K562 (cell line): Measurements from ENCODE around the gene ORMDL3. TPM values are rescaled to one million over a fixed set of nuclear protein-coding genes. Genes with fewer than 3 reads are reported as not detected.
A peak's percentile ranks its signal among the peaks of the same experiment; 100 is the strongest.

Experiments used
- CEBPB ChIP-seq: fragments of 450-650 bp; IDR thresholded peaks from 2 replicates; pipeline ENCODE4 v1.6.1; 2016; ENCODE audit warnings: missing genetic modification characterization, missing compliant biosample characterization
- CLOCK ChIP-seq: fragments of 250-450 bp; sonication (Bioruptor Pico); IDR thresholded peaks from 2 replicates; pipeline ENCODE4 v1.4.0; 2020; ENCODE audit warnings: mild to moderate bottlenecking, moderate library complexity, borderline replicate concordance
- DLX4 ChIP-seq: fragments of 250-450 bp; sonication (Bioruptor Pico); IDR thresholded peaks from 2 replicates; pipeline ENCODE4 v1.6.1; 2021; ENCODE audit warnings: mild to moderate bottlenecking
- ESRRA ChIP-seq: fragments of 450-650 bp; IDR thresholded peaks from 2 replicates; pipeline ENCODE4 v1.6.1; 2014; ENCODE audit warnings: low read depth, mild to moderate bottlenecking, moderate library complexity, borderline replicate concordance
- HES1 ChIP-seq: fragments of 450-650 bp; IDR thresholded peaks from 2 replicates; pipeline ENCODE4 v1.6.1; 2016; ENCODE audit warnings: low read depth, mild to moderate bottlenecking, moderate library complexity
- HNRNPK ChIP-seq: fragments of 200-400 bp; formaldehyde crosslinking; IDR thresholded peaks from one replicate; pipeline ENCODE4 v1.6.1; 2018; ENCODE audit warnings: mild to moderate bottlenecking, low read depth, low read length; ENCODE audit not compliant: poor library complexity, severe bottlenecking
- HOMEZ ChIP-seq: fragments of 250-450 bp; sonication (Bioruptor Pico); IDR thresholded peaks from 2 replicates; pipeline ENCODE4 v1.4.0; 2020; ENCODE audit warnings: mild to moderate bottlenecking, moderate library complexity
- KDM2B ChIP-seq: fragments of 250-450 bp; sonication (Bioruptor Pico); IDR thresholded peaks from 2 replicates; pipeline ENCODE4 v1.8.0; 2021; ENCODE audit warnings: mild to moderate bottlenecking, moderate library complexity
- MAFK ChIP-seq: IDR thresholded peaks from 2 replicates; pipeline ENCODE4 v1.6.1; 2011; ENCODE audit warnings: low read length, improper control_type of control experiment
- SLC30A9 ChIP-seq: fragments of 250-450 bp; sonication (Bioruptor Pico); IDR thresholded peaks from 2 replicates; pipeline ENCODE4 v1.8.0; 2022; ENCODE audit warnings: mild to moderate bottlenecking, moderate library complexity
- TEAD4 ChIP-seq, 2 experiments: sonication (generic) in 1 of 2; formaldehyde crosslinking in 1 of 2; IDR thresholded peaks; 2 replicates each; pipeline versions ENCODE4 v1.6.1 to v1.8.0; 2012 to 2022; ENCODE audit warnings: borderline replicate concordance in 1 of 2, inconsistent platforms in 1 of 2, low read length in 1 of 2, mild to moderate bottlenecking in 1 of 2, missing genetic modification reagents in 1 of 2
- ZBTB43 ChIP-seq: sonication (generic); formaldehyde crosslinking; IDR thresholded peaks from 2 replicates; pipeline ENCODE4 v1.8.0; 2023; ENCODE audit warnings: mild to moderate bottlenecking, missing genetic modification reagents
- ZEB2 ChIP-seq: fragments of 450-650 bp; IDR thresholded peaks from 2 replicates; pipeline ENCODE4 v1.6.1; 2016
- ZNF239 ChIP-seq: fragments of 250-450 bp; sonication (Bioruptor Pico); IDR thresholded peaks from 2 replicates; pipeline ENCODE4 v1.4.0; 2020; ENCODE audit warnings: mild to moderate bottlenecking
- ZNF398 ChIP-seq: fragments of 250-450 bp; sonication (Bioruptor Pico); IDR thresholded peaks from 2 replicates; pipeline ENCODE4 v1.8.0; 2021; ENCODE audit warnings: moderate library complexity, mild to moderate bottlenecking, inconsistent platforms
- ZNF511 ChIP-seq: sonication (generic); formaldehyde crosslinking; IDR thresholded peaks from 2 replicates; pipeline ENCODE4 v1.8.0; 2022; ENCODE audit warnings: mild to moderate bottlenecking, missing genetic modification reagents
- ZNF586 ChIP-seq: fragments of 450-650 bp; formaldehyde crosslinking; conservative IDR thresholded peaks from 2 replicates; pipeline ENCODE4 v1.4.0; 2020; ENCODE audit warnings: mild to moderate bottlenecking, moderate library complexity
- polyA plus RNA-seq, 8 experiments: library from polyadenylated mRNA; depleted of rRNA in 4 of 8; stranded (reverse) in 5 of 8; unstranded in 3 of 8; fragments of >200 nt; fragmentation: Nextera tagmentation in 2 of 8; fragmentation: Illumina TruSeq in 1 of 8; extraction: Ambion mirVana in 2 of 8; extraction: Trizol in 1 of 8; gene quantifications; 2 replicates each; pipeline versions ENCODE4 v1.2.1 to v1.2.3, GENCODE V29; 2011 to 2014; ENCODE audit warnings: inconsistent platforms in 1 of 8, missing spikeins in 1 of 8
- total RNA-seq, 7 experiments: library from RNA; depleted of rRNA in 6 of 7; stranded (reverse); fragments of >200 nt in 6 of 7; fragmentation: Illumina TruSeq in 2 of 7; extraction: Trizol in 2 of 7; gene quantifications; 2 replicates each; pipeline versions ENCODE4 v1.2.1 to v1.2.3, GENCODE V29; 2011 to 2021; ENCODE audit warnings: low replicate concordance in 1 of 7

ORMDL3 gene
- total and polyA plus RNA-seq, 9 of the 15 experiments (the other 6 are each of a cell fraction or from before 2014, with no cell fraction given): 2.7 to 57.4 (median 27.1) TPM

- TF ChIP-seq ZNF511 (CRISPR knock-in tag) (no peak), SLC30A9 (CRISPR knock-in tag) (no peak), MAFK (no peak), ZNF398 (CRISPR knock-in tag) (no peak), ZBTB43 (CRISPR knock-in tag) (no peak), HOMEZ (no peak), KDM2B (CRISPR knock-in tag) (no peak), ESRRA (no peak), TEAD4 (IDR thresholded peaks at IDR 0.05; ENCODE audit: low read length) (peak; percentile 49; the same call in 1 of the 2 replicates), TEAD4 (CRISPR knock-in tag; IDR thresholded peaks at IDR 0.05; ENCODE audit: borderline replicate concordance) (no peak), CEBPB (tag) (no peak), HES1 (no peak), CLOCK (CRISPR knock-in tag) (no peak), ZEB2 (no peak), ZNF586 (CRISPR knock-in tag) (no peak), ZNF239 (no peak), DLX4 (CRISPR knock-in tag) (no peak), HNRNPK (no peak)
Observed at GRCh38 chr17:39952680-39953470, 25.5 kb upstream of the ORMDL3 start (continued).
